ENCODE results near the gene SEH1L. TPM values are rescaled to one million over a fixed set of nuclear protein-coding genes. Genes with fewer than 3 reads are reported as not detected.
A peak's percentile ranks its signal among the peaks of the same experiment; 100 is the strongest.

The SEH1L gene
- total and polyA plus RNA-seq, 4 donors, result 24.2 to 43.8 (median 26.4) TPM

DNA sequence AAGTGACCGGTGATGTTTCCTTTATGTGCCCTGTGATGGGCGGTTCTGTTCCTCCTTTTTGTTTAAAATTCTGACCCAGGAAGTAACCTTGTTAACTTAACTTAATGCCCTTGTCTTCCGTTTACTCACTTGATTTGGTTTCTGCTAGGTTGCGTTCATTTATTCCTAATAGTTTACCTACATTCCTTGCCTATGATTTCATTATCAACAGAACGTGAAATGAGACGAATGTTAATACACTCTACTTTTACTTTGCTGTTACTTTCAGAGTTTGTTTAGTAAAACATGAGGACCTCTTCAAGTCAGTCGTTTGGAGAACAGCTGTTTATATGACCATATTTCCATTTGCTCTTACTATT, 44.0 kb downstream of the SEH1L start:
- Histone ChIP-seq H3K4me1 (ENCODE audit: control insufficient read depth in 5 of 5, insufficient read depth in 5 of 5, low read length in 5 of 5) (peaks cover 2 to 22% (median 10%) of the 10 kb centered on the region in 5 donors), H3K9me3 (ENCODE audit: control insufficient read depth in 4 of 4, insufficient read depth in 3 of 4, low read length in 3 of 4) (peaks cover 0 to 2% (median 0%) of the 10 kb centered on the region in 4 donors), H3K36me3 (ENCODE audit: control insufficient read depth in 4 of 4, insufficient read depth in 4 of 4, low read length in 4 of 4) (peaks cover 0 to 4% (median 0%) of the 10 kb centered on the region in 4 donors), H3K27me3 (ENCODE audit: control insufficient read depth in 3 of 3, insufficient read depth in 3 of 3, low read length in 2 of 3) (no peaks in the 10 kb centered on the region), H3K9ac (ENCODE audit: insufficient read depth in 1 of 2, low read length in 2 of 2) (peak overlapping the region; percentile 55 to 89), H3K4me3 (peak overlapping the region; percentile 89), H3K27ac (ENCODE audit: low read depth in 1 of 2, low read length in 1 of 2) (peak overlapping the region; percentile 91 to 97)
- ATAC-seq (ENCODE audit: insufficient read depth, low FRiP score) (no peak), DNase-seq (peak in 1 of 3 donors; percentile 46)
- 0 to 1% methylated on average over 7 of the region's 7 CpGs for WGBS, 2 donors
- TF ChIP-seq, protein P1, sequence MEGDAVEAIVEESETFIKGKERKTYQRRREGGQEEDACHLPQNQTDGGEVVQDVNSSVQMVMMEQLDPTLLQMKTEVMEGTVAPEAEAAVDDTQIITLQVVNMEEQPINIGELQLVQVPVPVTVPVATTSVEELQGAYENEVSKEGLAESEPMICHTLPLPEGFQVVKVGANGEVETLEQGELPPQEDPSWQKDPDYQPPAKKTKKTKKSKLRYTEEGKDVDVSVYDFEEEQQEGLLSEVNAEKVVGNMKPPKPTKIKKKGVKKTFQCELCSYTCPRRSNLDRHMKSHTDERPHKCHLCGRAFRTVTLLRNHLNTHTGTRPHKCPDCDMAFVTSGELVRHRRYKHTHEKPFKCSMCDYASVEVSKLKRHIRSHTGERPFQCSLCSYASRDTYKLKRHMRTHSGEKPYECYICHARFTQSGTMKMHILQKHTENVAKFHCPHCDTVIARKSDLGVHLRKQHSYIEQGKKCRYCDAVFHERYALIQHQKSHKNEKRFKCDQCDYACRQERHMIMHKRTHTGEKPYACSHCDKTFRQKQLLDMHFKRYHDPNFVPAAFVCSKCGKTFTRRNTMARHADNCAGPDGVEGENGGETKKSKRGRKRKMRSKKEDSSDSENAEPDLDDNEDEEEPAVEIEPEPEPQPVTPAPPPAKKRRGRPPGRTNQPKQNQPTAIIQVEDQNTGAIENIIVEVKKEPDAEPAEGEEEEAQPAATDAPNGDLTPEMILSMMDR (IDR thresholded peaks at IDR 0.05; ENCODE audit: control extremely low read depth, extremely low read depth), result no peak

GRCh38 chr18:12993439-12993838, 45.6 kb downstream of the SEH1L start:
- Histone ChIP-seq H3K27me3 (ENCODE audit: control insufficient read depth in 3 of 3, insufficient read depth in 3 of 3, low read length in 2 of 3) (no peaks in the 10 kb centered on the region), H3K4me1 (ENCODE audit: control insufficient read depth in 5 of 5, insufficient read depth in 5 of 5, low read length in 5 of 5) (peaks cover 4 to 23% (median 10%) of the 10 kb centered on the region in 5 donors), H3K9me3 (ENCODE audit: control insufficient read depth in 4 of 4, insufficient read depth in 3 of 4, low read length in 3 of 4) (peaks cover 0 to 2% (median 0%) of the 10 kb centered on the region in 4 donors), H3K9ac (ENCODE audit: insufficient read depth in 1 of 2, low read length in 2 of 2) (no peak overlapping the region), H3K27ac (ENCODE audit: low read depth in 1 of 2, low read length in 1 of 2) (no peak overlapping the region), H3K4me3 (no peak overlapping the region), H3K36me3 (ENCODE audit: control insufficient read depth in 4 of 4, insufficient read depth in 4 of 4, low read length in 4 of 4) (no peaks in the 10 kb centered on the region)
- 90 to 92% methylated on average over 2 of the region's 2 CpGs for WGBS, 2 donors
- TF ChIP-seq, protein P1 (IDR thresholded peaks at IDR 0.05; ENCODE audit: control extremely low read depth, extremely low read depth), result no peak
- no peak for DNase-seq
- ATAC-seq (ENCODE audit: insufficient read depth, low FRiP score), result no peak

DNA sequence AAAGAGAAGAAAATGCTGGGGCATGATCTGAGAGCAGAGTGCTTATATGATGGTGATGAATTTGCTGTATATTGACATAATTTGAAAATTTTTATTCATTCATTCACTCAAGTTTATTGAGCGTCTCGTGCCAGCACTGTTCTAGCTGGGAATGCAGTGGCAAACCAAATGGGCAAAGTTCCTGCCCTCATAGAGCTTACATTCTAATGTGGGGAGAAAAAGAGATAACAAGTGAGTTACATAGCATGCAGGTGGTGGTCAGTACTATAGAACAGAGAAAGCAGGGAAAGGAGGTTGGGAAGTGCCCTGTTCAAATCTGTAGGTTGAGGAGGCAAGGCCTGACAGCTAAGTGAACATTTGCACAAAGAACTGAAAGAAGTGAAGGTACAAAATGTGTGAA, 47.6 kb downstream of the SEH1L start:
- Histone ChIP-seq H3K4me3 (no peak overlapping the region), H3K27me3 (ENCODE audit: control insufficient read depth in 3 of 3, insufficient read depth in 3 of 3, low read length in 2 of 3) (no peaks in the 10 kb centered on the region), H3K36me3 (ENCODE audit: control insufficient read depth in 4 of 4, insufficient read depth in 4 of 4, low read length in 4 of 4) (no peaks in the 10 kb centered on the region), H3K9ac (ENCODE audit: insufficient read depth in 1 of 2, low read length in 2 of 2) (no peak overlapping the region), H3K27ac (ENCODE audit: low read depth in 1 of 2, low read length in 1 of 2) (no peak overlapping the region), H3K9me3 (ENCODE audit: control insufficient read depth in 4 of 4, insufficient read depth in 3 of 4, low read length in 3 of 4) (peaks cover 0 to 2% (median 0%) of the 10 kb centered on the region in 4 donors), H3K4me1 (ENCODE audit: control insufficient read depth in 5 of 5, insufficient read depth in 5 of 5, low read length in 5 of 5) (peaks cover under 1 to 23% (median 6%) of the 10 kb centered on the region in 5 donors)
- WGBS, 2 donors, result 96 to 100% methylated on average over 2 of the region's 2 CpGs
- DNase-seq (no peak), ATAC-seq (ENCODE audit: insufficient read depth, low FRiP score) (no peak)
- TF ChIP-seq, protein P1 (IDR thresholded peaks at IDR 0.05; ENCODE audit: control extremely low read depth, extremely low read depth), result no peak

GRCh38 chr18:12995952-12996477, 48.2 kb downstream of the SEH1L start:
- no peaks in the 10 kb centered on the region for H3K27me3 ChIP-seq (ENCODE audit: control insufficient read depth in 3 of 3, insufficient read depth in 3 of 3, low read length in 2 of 3)
- DNase-seq, result no peak
- no peak overlapping the region for H3K9ac ChIP-seq (ENCODE audit: insufficient read depth in 1 of 2, low read length in 2 of 2)
- H3K9me3 ChIP-seq (ENCODE audit: control insufficient read depth in 4 of 4, insufficient read depth in 3 of 4, low read length in 3 of 4), result peaks cover 0 to 2% (median 0%) of the 10 kb centered on the region in 4 donors
- no peak overlapping the region for H3K4me3 ChIP-seq
- no peak overlapping the region for H3K27ac ChIP-seq (ENCODE audit: low read depth in 1 of 2, low read length in 1 of 2)
- peaks cover 0 to under 1% (median 0%) of the 10 kb centered on the region in 4 donors for H3K36me3 ChIP-seq (ENCODE audit: control insufficient read depth in 4 of 4, insufficient read depth in 4 of 4, low read length in 4 of 4)
- peaks cover 0 to 23% (median 6%) of the 10 kb centered on the region in 5 donors for H3K4me1 ChIP-seq (ENCODE audit: control insufficient read depth in 5 of 5, insufficient read depth in 5 of 5, low read length in 5 of 5)
- ATAC-seq (ENCODE audit: insufficient read depth, low FRiP score), result no peak
- TF ChIP-seq, protein P1 (IDR thresholded peaks at IDR 0.05; ENCODE audit: control extremely low read depth, extremely low read depth), result no peak
- WGBS, 2 donors, result 90 to 95% methylated on average over 6 of the region's 6 CpGs
